Measurements from ENCODE around the gene COL2A1. TPM values are rescaled to one million over a fixed set of nuclear protein-coding genes. Genes with fewer than 3 reads are reported as not detected.

COL2A1 gene
- total RNA-seq, 1 experiment from 2014 or later = 10.8 TPM

DNA sequence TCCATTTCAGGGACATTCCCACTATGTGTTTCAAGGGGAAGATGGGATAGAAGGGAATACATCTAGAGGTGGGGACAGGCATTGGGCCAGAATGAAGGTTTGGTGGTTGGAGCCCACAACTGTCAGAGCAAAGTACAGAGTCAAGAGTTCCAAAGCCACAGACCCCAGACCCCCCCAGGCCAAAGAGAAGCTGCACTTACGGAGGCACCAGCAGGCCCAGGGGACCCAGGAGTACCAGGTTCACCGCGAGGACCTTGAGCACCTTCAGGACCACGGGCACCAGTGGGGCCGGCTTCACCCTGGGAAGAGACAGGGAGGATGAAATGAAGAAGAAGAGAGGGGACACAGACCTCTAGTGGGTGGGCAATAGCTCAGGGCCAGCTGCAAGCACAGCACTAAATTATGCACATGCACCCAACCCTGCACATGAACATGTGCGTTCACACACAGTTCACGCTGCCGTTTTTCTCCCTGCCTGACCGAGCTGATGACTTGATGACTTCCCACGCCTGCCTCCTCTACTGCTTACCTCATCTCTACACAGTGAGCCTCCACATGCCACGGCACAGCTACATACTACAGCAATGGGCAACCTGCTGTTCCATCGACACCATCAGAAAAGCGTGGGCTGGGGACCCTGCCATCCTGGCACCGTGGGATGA, 16.7 kb downstream of the COL2A1 start:
- no peak for DNase-seq
- no peak overlapping the region for H2BK5ac ChIP-seq (ENCODE audit: insufficient read length, low read length)
- no peak for TF ChIP-seq CTCF (conservative IDR thresholded peaks at IDR 0.05)
- H4K8ac ChIP-seq (replicated peaks; ENCODE audit: insufficient read length, low read depth, low read length) = no peak overlapping the region
- no peaks in the 10 kb centered on the region for H3K79me1 ChIP-seq (ENCODE audit: insufficient read depth, low read depth, low read length, poor library complexity, severe bottlenecking)
- Mint-ChIP-seq H3K9me3 (peaks cover 0 to 3% of the 10 kb centered on the region in 2 experiments; a peak in 1 of 5 replicates), H3K27ac (no peak overlapping the region; a peak in 1 of 7 replicates), H3K36me3 (ENCODE audit: insufficient read depth in 1 of 3, low read depth in 3 of 3) (peaks cover 0 to 1% (median 0%) of the 10 kb centered on the region in 3 experiments; a peak in 1 of 7 replicates), H3K4me1 (peaks cover 13 to 18% of the 10 kb centered on the region in 2 experiments), H3K4me3 (no peak overlapping the region), H3K27me3 (ENCODE audit: low read depth) (peaks cover 90% of the 10 kb centered on the region)
- H4K91ac ChIP-seq (ENCODE audit: insufficient read length, low read depth, low read length) = no peak overlapping the region
- no peak overlapping the region; the same call in 1 of the 2 replicates for H3K14ac ChIP-seq (ENCODE audit: insufficient read depth, low read length)
- no peaks in the 10 kb centered on the region for H3K4me1 ChIP-seq (ENCODE audit: insufficient read depth, low read length)
- H3K79me2 ChIP-seq (ENCODE audit: insufficient read depth, low read length) = no peaks in the 10 kb centered on the region
- H3K9me3 ChIP-seq (ENCODE audit: control insufficient read depth, low read depth, low read length) = no peaks in the 10 kb centered on the region
- no peak overlapping the region for H2BK120ac ChIP-seq (ENCODE audit: low read depth, low read length, poor library complexity, severe bottlenecking)
- no peak overlapping the region for H2BK12ac ChIP-seq (ENCODE audit: insufficient read length, low read depth, low read length)
- no peak overlapping the region for H3K23ac ChIP-seq (ENCODE audit: insufficient read length, low read depth, low read length)
- no peak overlapping the region for H2AK5ac ChIP-seq (ENCODE audit: insufficient read length, low read length)
- H3K4me2 ChIP-seq (ENCODE audit: insufficient read depth, insufficient read length, low read length) = no peak overlapping the region
- no peak overlapping the region for H3K18ac ChIP-seq (ENCODE audit: insufficient read length, low read depth, low read length)
- no peak overlapping the region for H3K56ac ChIP-seq (ENCODE audit: insufficient read length, low read depth, low read length)
- no peak overlapping the region for H2BK15ac ChIP-seq (ENCODE audit: low read depth, low read length)
- no peak overlapping the region for H3K27ac ChIP-seq (ENCODE audit: insufficient read length, low read depth, low read length)
- H2AFZ ChIP-seq (ENCODE audit: low read length) = no peak overlapping the region
- no peak overlapping the region for H3K4ac ChIP-seq (ENCODE audit: low read depth, low read length)
- H3T11ph ChIP-seq (ENCODE audit: low read length) = no peak overlapping the region
- H3K23me2 ChIP-seq (ENCODE audit: insufficient read length, low read depth, low read length, poor library complexity, severe bottlenecking) = no peaks in the 10 kb centered on the region
- no peak overlapping the region for H2BK20ac ChIP-seq (ENCODE audit: low read depth, low read length, poor library complexity, severe bottlenecking)
- H3K27me3 ChIP-seq (ENCODE audit: insufficient read depth, low read length) = no peaks in the 10 kb centered on the region; the same call in 1 of the 2 replicates
- H3K9ac ChIP-seq (ENCODE audit: extremely low read depth, insufficient read length, low read length) = no peak overlapping the region
- no CpG with 5 or more reads among the region's 14 CpGs for WGBS (ENCODE audit: extremely low coverage, insufficient read length, low lambda C conversion rate)
- no peak overlapping the region for H4K5ac ChIP-seq (ENCODE audit: insufficient read length, low read depth, low read length)
- no peaks in the 10 kb centered on the region for H4K20me1 ChIP-seq (ENCODE audit: control insufficient read depth, insufficient read depth, insufficient read length)

Measured in H9 (cell line).